IPS DF 4.7 (cell line): ENCODE measurements around the gene TRHDE.

Experiments
- DNase-seq: peaks from one replicate; pipeline ENCODE4 v3.0.0-alpha.2; 2013; ENCODE audit warnings: low spot score; ENCODE audit errors: extremely low read depth

Gene TRHDE

DNA sequence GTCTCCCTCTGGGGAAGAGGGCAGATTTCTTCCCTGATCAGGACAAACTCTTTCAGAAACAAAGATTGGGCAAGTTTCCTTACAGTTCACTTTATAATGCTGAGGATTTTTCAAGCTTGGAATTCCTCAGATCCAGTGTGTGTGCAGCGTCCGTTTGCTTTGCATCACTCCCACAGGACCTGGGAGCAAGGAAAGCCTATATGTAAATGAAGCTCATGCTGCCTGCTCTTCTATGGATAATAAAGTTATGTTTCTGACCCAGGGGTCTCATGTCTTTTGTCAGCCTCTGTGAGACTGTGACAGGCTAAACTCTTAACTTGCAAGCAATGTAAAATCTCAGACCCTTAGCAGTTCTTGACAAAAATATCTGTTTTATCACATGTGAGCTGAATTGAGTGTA is 41.6 kb downstream of the TRHDE start:
- DNase-seq, result no peak

- DNase-seq, result no peak
These were observed 43.7 kb downstream of the TRHDE start for GRCh38 chr12:72315858-72316257.

DNA sequence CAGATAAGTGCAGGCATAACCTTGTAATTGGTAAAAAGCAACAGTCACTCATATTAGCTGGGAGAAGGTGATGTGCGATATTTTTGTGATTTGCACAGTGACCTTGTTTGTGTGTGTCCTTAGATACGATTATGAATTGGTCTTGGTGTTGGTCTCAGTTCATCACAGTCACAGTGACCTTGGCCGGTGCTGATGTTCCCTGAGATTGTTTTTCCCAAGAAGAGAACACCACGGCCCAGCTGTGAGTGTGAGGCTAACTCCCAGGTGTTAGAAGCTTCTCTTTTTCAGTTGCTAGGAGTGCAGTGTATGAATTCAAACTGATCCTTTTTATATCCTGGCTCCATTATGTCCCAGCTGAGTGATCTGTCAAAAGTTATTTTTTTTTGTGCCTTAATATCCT is 46.2 kb downstream of the TRHDE start:
- DNase-seq, result no peak

DNA sequence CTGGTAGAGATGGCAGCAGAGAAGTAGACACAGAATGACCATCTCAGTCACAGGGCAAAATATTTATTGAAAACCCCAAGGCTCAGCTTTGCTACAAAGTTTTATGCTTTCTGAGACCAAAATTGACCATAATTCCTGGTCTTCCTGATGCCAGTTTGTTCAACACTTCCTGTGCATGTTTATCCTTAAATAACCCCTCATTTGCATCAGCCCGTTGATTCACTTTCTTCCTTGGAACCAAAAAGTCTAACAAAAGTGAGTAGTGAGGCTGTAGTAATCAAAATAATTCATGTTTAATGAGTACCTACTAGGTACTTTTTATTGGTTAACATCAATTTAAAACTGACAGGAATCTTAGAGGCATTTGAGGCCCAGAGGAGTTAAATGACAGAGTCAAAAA is 51.7 kb downstream of the TRHDE start:
- DNase-seq, result no peak

DNA sequence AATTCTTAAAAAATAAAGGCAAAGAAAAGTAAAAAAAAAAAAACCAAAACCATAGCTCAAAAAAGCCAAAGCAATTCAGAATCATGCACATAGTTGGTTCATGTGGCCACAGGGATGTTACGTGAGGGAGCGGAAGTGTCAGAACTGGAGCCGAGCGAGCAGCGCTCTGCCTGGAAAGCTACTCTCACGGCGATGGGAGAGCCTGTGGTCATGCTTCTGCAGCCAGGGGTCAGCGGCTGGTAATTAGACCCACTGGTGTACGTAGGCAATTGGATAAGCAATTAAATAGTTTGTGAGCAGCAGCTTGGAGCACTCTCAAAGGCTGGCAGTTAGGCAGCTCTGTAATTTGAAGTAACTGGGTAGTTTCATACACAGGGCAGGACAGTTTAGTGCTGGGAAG is 58.1 kb downstream of the TRHDE start:
- no peak for DNase-seq

GRCh38 chr12:72330784-72331183 is 58.6 kb downstream of the TRHDE start:
- no peak for DNase-seq

DNA sequence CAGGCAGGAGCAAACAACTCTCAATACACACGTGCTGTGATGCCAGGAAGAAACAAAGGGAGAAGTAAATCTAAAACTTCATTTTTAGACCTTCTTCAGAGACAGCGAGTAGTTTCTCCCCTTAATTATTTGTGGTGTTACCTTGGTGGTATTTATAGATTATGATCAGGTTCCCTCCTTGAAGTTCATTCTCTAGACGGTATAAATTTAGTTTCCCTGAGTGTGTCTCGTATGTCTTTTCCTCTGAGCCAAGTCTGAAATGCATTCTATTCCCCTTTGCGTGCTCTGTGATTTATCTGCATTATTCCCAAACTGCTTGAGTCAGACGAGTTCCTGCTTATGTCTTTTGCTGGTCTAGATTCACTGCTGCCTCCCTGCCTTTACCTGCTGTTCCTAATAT is 65.2 kb downstream of the TRHDE start:
- no peak for DNase-seq

DNA sequence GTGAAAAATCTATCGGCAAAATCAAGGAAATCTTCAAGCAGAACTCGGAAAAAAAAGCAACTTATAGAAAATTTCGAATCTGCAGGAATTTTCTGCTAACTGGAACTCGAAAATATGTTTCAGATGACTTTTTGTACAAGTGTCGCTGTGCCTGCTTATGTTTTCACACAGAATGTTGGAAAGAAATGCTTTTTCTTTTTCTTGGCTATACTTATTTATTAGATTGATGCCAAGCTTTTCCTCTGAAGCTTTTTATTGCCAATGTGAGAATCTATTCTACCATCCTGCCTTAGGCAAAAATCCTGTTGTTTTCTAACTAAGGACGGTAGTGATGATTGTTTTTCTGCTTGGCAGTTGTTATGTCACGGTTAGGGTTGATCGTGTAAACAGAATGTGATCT is 65.8 kb downstream of the TRHDE start:
- DNase-seq, result no peak

DNA sequence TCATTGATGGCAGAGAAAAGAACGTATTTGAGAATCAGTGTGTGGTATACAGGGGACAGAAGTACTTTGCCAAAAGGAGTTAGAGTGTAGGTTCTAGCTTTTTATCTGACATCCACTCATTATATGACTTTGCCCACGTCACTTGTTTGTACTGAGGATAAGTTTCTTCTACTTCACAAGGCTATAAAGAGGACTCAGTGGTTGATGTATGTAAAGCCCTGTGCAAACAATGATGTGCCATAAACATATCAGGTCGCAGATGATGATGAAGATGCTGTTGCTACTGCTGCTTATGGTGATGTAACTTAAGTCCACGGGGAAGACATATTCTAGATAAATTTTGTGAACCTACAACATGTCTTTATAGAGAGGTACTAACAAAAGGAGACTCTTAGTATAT is 66.3 kb downstream of the TRHDE start:
- no peak for DNase-seq

DNA sequence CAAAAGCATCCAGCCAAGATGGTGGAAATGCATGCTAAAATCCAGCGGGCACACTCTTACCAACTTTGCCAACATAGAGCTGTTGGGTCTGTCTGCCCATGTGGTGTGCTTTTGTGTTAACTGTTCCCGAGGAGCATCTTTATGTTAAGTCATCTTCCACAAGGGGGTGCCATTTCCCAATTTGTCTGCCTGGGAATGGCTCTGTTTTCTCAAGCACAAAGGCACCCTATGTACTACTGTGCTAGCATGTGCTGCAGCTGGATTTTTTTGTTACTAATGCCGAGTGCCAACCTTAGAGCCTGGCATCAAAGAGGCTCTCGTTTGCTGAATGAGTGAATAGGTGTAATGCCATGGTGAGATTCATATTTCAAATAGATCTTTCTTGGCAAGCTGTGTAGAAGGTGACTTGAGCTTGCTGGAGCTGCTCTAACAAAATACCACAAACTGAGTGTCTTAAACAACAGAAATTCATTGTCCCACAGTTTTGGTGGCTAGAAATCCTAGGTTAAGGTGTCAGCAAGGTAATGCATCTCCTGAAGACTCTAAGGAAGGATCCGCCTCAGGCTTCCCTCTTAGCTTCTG is 74.3 kb downstream of the TRHDE start:
- DNase-seq, result peak; percentile 89

DNA sequence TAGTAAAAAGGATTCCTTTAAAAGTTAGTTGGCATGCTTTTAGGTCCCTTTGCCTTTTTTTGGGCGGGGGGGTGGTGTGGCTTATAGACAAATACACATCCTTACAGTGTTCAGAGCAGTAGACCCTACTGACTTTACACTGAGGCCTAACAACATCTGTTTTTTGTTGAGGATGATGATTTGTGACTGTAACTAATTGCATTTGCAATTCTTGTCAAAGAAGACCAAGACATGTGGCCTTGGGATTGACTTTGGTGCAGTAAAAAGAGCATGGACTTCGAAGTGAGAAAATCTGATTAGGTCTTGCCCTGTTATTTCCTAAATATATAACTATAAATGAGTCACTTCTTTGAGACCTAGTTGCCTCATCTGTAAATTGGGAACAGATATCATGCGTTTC is 77.3 kb downstream of the TRHDE start:
- DNase-seq, result no peak

GRCh38 chr12:72359416-72359815 is 87.2 kb downstream of the TRHDE start:
- no peak for DNase-seq

GRCh38 chr12:72365151-72365550 is 93.0 kb downstream of the TRHDE start:
- DNase-seq, result no peak

DNA sequence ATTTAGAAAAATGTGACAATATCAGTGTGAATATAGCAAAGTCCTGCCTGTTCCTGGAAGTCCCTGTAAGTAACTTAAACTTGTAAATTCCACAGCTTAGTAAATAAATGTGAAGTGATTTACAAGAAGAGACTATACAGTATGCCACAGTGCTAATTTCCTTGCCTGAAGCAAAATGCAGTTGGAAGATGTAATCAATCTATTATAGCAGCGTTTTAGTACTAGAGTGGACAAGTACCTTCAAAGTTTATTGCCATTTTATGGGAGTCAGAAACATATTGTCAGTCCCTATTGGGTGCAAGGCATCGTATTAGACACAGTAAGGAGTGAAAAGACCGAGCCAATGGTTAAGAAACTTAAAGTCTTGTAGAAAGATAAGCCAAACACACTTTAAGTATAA is 94.1 kb downstream of the TRHDE start:
- no peak for DNase-seq

- DNase-seq, result no peak
These were observed 96.1 kb downstream of the TRHDE start for GRCh38 chr12:72368298-72368697.

GRCh38 chr12:72368719-72369422 is 96.7 kb downstream of the TRHDE start:
- DNase-seq, result no peak

GRCh38 chr12:72369423-72369959 is 97.3 kb downstream of the TRHDE start:
- no peak for DNase-seq

DNA sequence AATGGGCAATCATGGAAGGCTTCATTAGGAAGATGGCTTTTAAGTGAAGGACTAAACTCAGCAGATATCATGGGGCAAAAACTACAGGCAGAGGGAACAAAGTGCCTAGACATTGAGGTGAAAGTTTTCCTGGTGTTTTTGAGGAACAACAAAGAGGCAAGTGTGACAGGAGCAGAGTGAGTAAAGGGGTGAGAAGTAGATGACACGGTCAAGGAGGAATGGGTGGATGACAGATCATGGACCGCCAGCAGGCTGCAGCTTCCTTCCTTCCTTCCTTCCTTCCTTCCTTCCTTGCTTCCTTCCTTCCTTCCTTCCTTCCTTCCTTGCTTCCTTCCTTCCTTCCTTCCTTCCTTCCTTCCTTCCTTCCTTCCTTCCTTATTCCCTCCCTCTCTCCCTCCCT is 108.3 kb downstream of the TRHDE start:
- DNase-seq, result no peak

DNA sequence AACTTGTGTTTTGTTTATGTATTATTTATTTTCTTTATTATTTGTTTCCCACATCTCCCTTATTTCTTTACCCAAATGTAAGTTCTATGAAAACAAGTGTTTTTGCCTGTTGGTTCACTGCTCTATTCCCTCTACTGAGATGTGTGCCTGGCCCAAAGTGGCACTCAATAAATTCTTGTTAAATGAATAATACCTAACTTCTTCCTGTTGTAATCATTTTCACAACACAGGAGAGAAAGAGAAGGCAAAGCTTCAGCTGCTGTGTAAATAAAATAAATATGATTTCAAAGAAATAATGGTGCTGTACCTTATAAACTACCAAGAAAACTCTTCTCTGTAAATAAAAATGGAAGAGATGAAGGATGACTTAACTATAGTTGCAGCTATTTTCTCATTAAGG is 116.2 kb downstream of the TRHDE start:
- no peak for DNase-seq

DNA sequence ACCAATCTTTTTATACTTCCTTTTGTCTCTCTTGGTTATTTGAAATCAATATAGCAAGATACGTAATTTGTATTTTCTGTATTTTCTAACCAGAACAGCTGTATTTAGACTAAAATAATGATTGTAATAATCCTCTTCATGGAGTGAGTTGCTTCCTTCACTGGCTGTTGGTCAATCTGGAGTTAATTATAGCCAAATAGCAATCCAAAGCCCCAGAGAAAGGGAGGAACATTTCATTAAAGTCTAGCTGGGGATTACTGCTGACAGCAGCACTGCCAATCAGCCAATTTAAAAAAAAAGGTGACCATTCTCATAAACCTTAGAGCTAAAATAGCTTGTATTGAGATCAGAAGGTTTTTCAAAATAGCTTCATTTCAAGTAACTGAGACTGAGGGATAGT is 118.0 kb downstream of the TRHDE start:
- DNase-seq, result no peak

DNA sequence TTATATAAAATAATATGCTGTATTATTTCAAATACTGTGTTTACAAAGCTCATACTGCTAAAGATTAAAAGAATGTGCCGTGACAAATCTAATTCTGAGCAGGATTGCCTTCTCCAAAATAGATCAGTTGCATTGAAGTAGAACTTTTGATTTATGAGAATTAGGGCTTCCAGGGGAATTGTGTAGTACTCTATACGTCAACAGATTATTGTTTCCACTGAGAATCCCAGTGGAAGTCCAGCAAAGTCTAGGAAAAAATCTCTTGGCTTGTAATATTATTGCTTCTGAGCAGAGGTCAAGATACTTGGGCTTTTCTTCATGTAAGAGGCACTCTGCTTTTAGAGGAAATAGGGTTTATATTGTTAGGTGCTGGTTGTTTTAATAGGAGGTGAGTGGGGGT is 133.9 kb downstream of the TRHDE start:
- DNase-seq, result no peak

DNA sequence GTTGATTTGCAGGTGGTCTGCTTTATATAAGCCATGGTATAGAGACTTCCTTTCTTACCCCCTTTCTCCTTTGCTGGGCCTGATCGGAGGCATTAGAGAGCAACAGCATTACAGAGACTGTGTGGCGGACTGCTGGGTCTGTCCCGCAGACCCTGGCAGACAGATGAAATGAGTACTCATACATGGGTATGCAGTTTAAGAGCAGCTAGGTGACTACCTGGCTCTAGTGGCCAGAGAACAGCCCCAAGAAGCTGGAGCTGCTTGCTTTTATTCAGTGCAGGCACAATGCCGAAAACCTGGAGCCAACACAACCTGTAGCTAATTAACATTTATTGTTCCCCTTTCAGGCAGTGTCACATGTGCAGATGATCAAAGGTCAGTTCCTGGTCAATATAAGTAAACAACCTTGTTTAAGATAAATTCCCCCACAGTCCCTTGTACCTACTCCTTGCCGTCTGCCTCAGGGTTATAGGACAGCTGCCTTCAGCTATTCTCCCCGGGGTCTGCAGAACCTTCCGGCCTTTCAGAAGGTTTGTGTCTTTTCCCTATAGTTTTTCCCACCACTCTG is 160.0 kb downstream of the TRHDE start:
- DNase-seq, result no peak

- DNase-seq, result no peak
These were observed 161.1 kb downstream of the TRHDE start for GRCh38 chr12:72433298-72433697.
